ENCODE measurements around the gene AGBL4. TPM values are rescaled to one million over a fixed set of nuclear protein-coding genes. Genes with fewer than 3 reads are reported as not detected.

The AGBL4 gene
- total and polyA plus RNA-seq, 7 donors = 0.09 to 0.36 (median 0.16) TPM; not detected in 4

DNA sequence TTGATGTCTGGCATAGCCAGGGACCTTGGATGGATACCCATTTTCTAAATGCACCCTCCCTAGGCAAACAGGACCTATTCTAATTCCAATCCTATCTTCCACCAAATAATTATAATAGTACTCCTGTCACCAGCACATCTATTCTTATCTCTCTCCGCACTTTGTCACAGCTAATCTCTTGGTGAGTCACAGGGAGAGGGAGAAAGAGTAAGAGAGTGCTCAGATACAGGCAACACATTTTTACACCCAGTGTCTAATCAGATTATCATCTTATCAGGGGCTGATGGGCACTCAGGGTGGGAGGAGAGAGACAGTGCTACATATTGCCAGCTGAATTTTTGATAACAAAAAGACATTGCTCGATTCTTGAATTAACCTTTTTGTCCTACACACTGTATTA is 972.1 kb downstream of the AGBL4 start:
- WGBS, 2 donors = 65 to 71% methylated on average over 2 of the region's 2 CpGs
- intact Hi-C loops (cut with DNase I) = no loop called here
- TF ChIP-seq EP300 (IDR thresholded peaks at IDR 0.05) = no peak
- no peak overlapping the region for H3K27ac ChIP-seq
- no peak for DNase-seq
- H3K36me3 ChIP-seq = no peaks in the 10 kb centered on the region
- H3K9me3 ChIP-seq = no peaks in the 10 kb centered on the region
- no peaks in the 10 kb centered on the region for H3K27me3 ChIP-seq
- no peak overlapping the region for H3K4me3 ChIP-seq
- H3K4me1 ChIP-seq = no peaks in the 10 kb centered on the region

- Histone ChIP-seq H3K27me3 (no peaks in the 10 kb centered on the region), H3K27ac (no peak overlapping the region), H3K36me3 (no peaks in the 10 kb centered on the region), H3K4me1 (no peaks in the 10 kb centered on the region), H3K9me3 (no peaks in the 10 kb centered on the region), H3K4me3 (no peak overlapping the region)
- 69 to 83% methylated on average over 4 of the region's 4 CpGs for WGBS, 2 donors
- DNase-seq = no peak
- intact Hi-C loops (cut with DNase I) = no loop called here
- TF ChIP-seq EP300 (IDR thresholded peaks at IDR 0.05) (no peak), POLR2A (IDR thresholded peaks at IDR 0.05) (no peak), CTCF (IDR thresholded peaks at IDR 0.05) (no peak), POLR2AphosphoS5 (IDR thresholded peaks at IDR 0.05) (no peak)
These were observed 973.7 kb downstream of the AGBL4 start for GRCh38 chr1:49050041-49050440.

DNA sequence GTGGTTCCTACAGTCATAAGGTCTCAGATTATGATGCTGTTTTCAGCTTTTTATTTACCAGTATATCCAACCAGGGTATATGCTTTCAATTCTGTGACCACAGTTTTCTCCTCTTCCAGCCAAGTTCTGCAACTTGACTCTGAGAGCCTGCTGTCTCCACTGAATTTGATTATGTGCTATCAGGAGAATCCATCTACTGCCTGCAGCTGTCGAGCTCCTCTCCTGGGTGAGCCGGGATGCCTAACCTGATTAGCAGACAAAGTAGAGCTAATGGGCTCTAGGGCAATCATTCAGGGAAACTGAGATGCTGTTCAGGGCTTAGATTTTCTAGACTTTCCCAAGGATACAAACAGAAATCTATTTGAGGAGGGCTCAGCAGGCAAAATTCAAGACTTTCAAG is 975.6 kb downstream of the AGBL4 start:
- H3K27ac ChIP-seq = no peak overlapping the region
- H3K9me3 ChIP-seq = no peaks in the 10 kb centered on the region
- no peaks in the 10 kb centered on the region for H3K36me3 ChIP-seq
- H3K4me3 ChIP-seq = no peak overlapping the region
- no peak for TF ChIP-seq POLR2A (IDR thresholded peaks at IDR 0.05)
- TF ChIP-seq CTCF (IDR thresholded peaks at IDR 0.05) = no peak
- TF ChIP-seq EP300 (IDR thresholded peaks at IDR 0.05) = no peak
- no peak for TF ChIP-seq POLR2AphosphoS5 (IDR thresholded peaks at IDR 0.05)
- no peaks in the 10 kb centered on the region for H3K27me3 ChIP-seq
- intact Hi-C loops (cut with DNase I) = no loop called here
- no peaks in the 10 kb centered on the region for H3K4me1 ChIP-seq
- WGBS, 2 donors = 62 to 68% methylated on average over 2 of the region's 2 CpGs
- no peak for DNase-seq

GRCh38 chr1:49046305-49046704 is 977.4 kb downstream of the AGBL4 start:
- H3K27me3 ChIP-seq = no peaks in the 10 kb centered on the region
- no peak overlapping the region for H3K27ac ChIP-seq
- no peak overlapping the region for H3K4me3 ChIP-seq
- no peak for TF ChIP-seq EP300 (IDR thresholded peaks at IDR 0.05)
- TF ChIP-seq CTCF (IDR thresholded peaks at IDR 0.05) = no peak
- TF ChIP-seq POLR2A (IDR thresholded peaks at IDR 0.05) = no peak
- TF ChIP-seq POLR2AphosphoS5 (IDR thresholded peaks at IDR 0.05) = no peak
- H3K9me3 ChIP-seq = no peaks in the 10 kb centered on the region
- H3K36me3 ChIP-seq = no peaks in the 10 kb centered on the region
- DNase-seq = no peak
- intact Hi-C loops (cut with DNase I) = no loop called here
- H3K4me1 ChIP-seq = no peaks in the 10 kb centered on the region

DNA sequence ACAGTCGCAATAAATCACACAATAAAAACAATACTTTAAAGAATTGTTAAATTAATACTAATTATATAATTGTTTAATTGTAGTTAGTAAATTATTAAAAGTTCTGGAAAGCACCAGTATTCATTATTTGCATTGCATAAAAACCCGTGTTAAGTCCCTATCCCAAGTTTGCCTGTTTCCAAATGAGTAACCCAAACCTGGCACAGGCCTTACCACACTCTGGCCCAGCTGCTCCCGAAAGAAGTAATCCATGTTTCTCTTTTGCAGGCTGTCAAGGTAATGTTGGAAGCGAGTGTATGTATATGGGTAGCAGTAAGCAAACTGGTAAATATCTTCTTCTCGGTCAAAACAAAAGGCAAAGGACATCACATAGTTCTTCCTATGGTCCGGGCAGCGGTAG is 978.4 kb downstream of the AGBL4 start:
- TF ChIP-seq POLR2A (IDR thresholded peaks at IDR 0.05) = no peak

GRCh38 chr1:49036700-49037099 is 987.1 kb downstream of the AGBL4 start:
- no peak for DNase-seq
- TF ChIP-seq POLR2AphosphoS5 (IDR thresholded peaks at IDR 0.05) = no peak
- TF ChIP-seq POLR2A (IDR thresholded peaks at IDR 0.05) = no peak
- no peak for TF ChIP-seq EP300 (IDR thresholded peaks at IDR 0.05)
- no peak for TF ChIP-seq CTCF (IDR thresholded peaks at IDR 0.05)
- no peak overlapping the region for H3K27ac ChIP-seq
- no peaks in the 10 kb centered on the region for H3K27me3 ChIP-seq
- no peaks in the 10 kb centered on the region for H3K4me1 ChIP-seq
- WGBS, 2 donors = 71 to 82% methylated on average over 4 of the region's 4 CpGs
- no peaks in the 10 kb centered on the region for H3K36me3 ChIP-seq
- no peak overlapping the region for H3K4me3 ChIP-seq
- intact Hi-C loops (cut with DNase I) = no loop called here
- no peaks in the 10 kb centered on the region for H3K9me3 ChIP-seq

More for the DNA sequence above, 978.4 kb downstream of the AGBL4 start:
- Histone ChIP-seq H3K9me3 (no peaks in the 10 kb centered on the region), H3K36me3 (no peaks in the 10 kb centered on the region), H3K27me3 (no peaks in the 10 kb centered on the region), H3K4me3 (no peak overlapping the region), H3K27ac (no peak overlapping the region), H3K4me1 (no peaks in the 10 kb centered on the region)
- no peak for DNase-seq
- 72 to 88% methylated on average over 7 of the region's 7 CpGs for WGBS, 2 donors
- intact Hi-C loops (cut with DNase I) = no loop called here
